Fibroblast of skin of scalp (primary cell): ENCODE measurements around the gene IFIT1B.
"Not testable (repeated sequence)": the region's sequence is repeated elsewhere in the genome, so short reads cannot be mapped to it uniquely, and the experiment has no call there.

Experiments
- DNase-seq: peaks from one replicate; pipeline ENCODE4 v3.0.0-alpha.2; 2013

The IFIT1B gene

GRCh38 chr10:89384474-89385340, 6.9 kb downstream of the IFIT1B start:
- DNase-seq, result no peak

- peak; percentile 37 for DNase-seq
These were observed 10.9 kb downstream of the IFIT1B start for GRCh38 chr10:89388806-89389205.

GRCh38 chr10:89389254-89389653, 11.4 kb downstream of the IFIT1B start:
- peak; percentile 46 for DNase-seq

- no peak for DNase-seq
These were observed 12.8 kb downstream of the IFIT1B start for GRCh38 chr10:89390476-89391225.

- not testable (repeated sequence) for DNase-seq
These were observed 13.3 kb downstream of the IFIT1B start for GRCh38 chr10:89391226-89391576.

- DNase-seq, result peak; percentile 88
These were observed 14.3 kb downstream of the IFIT1B start, which contains the start of gene IFIT1 for GRCh38 chr10:89391907-89392756. IFIT1 (plus strand) TSS chr10:89392623; CDS start chr10:89392713, 90 bp downstream.

- DNase-seq, result peak; percentile 71
These were observed 15.1 kb downstream of the IFIT1B start for GRCh38 chr10:89392974-89393373.

- no peak for DNase-seq
These were observed 16.0 kb downstream of the IFIT1B start for GRCh38 chr10:89393898-89394297.

GRCh38 chr10:89395141-89395540, 17.3 kb downstream of the IFIT1B start:
- no peak for DNase-seq

- peak; percentile 51 for DNase-seq
These were observed 20.3 kb downstream of the IFIT1B start for GRCh38 chr10:89398003-89398749.

- DNase-seq, result no peak
These were observed 22.1 kb downstream of the IFIT1B start for GRCh38 chr10:89399956-89400355.

GRCh38 chr10:89403043-89403442, 25.2 kb downstream of the IFIT1B start:
- no peak for DNase-seq

- no peak for DNase-seq
These were observed 26.5 kb downstream of the IFIT1B start for GRCh38 chr10:89404104-89405047.

GRCh38 chr10:89406178-89406577, 28.3 kb downstream of the IFIT1B start:
- DNase-seq, result not testable (repeated sequence)

GRCh38 chr10:89407792-89408191, 29.9 kb downstream of the IFIT1B start:
- DNase-seq, result not testable (repeated sequence)

GRCh38 chr10:89409282-89409681, 31.4 kb downstream of the IFIT1B start:
- not testable (repeated sequence) for DNase-seq

GRCh38 chr10:89410551-89410950, 32.7 kb downstream of the IFIT1B start:
- DNase-seq, result not testable (repeated sequence)

GRCh38 chr10:89411135-89411534, 33.3 kb downstream of the IFIT1B start:
- not testable (repeated sequence) for DNase-seq

GRCh38 chr10:89412276-89412675, 34.4 kb downstream of the IFIT1B start:
- DNase-seq, result not testable (repeated sequence)

- no peak for DNase-seq
These were observed 35.6 kb downstream of the IFIT1B start for GRCh38 chr10:89413398-89413912.
